Gastroesophageal sphincter (tissue), 3 donors: ENCODE measurements around the gene OR2J1.

Source experiments
- CTCF ChIP-seq, 4 experiments: fragments of 200-600 bp in 2 of 4; fragments of 450-650 bp in 2 of 4; sonication (generic) in 1 of 4; IDR thresholded peaks; one replicate each; pipeline ENCODE4 v1.5.1; 2017 to 2019; ENCODE audit warnings: antibody characterized with exemption in 4 of 4, mild to moderate bottlenecking in 2 of 4, moderate library complexity in 2 of 4
- EP300 ChIP-seq: sonication (generic); formaldehyde crosslinking; IDR thresholded peaks from one replicate; pipeline ENCODE4 v1.6.1; 2017; ENCODE audit warnings: antibody characterized with exemption, mild to moderate bottlenecking
- POLR2AphosphoS5 ChIP-seq: sonication (generic); formaldehyde crosslinking; IDR thresholded peaks from one replicate; pipeline ENCODE4 v1.6.1; 2017; ENCODE audit warnings: antibody characterized with exemption

GRCh38 chr6:29131691-29132090 is 32.4 kb downstream of the OR2J1 start:
- TF ChIP-seq CTCF (IDR thresholded peaks at IDR 0.05) (no peak), POLR2AphosphoS5 (no peak), EP300 (no peak)
